ENCODE data around the gene TSEN54.

The TSEN54 gene

GRCh38 chr17:75511270-75511609 is 5.1 kb upstream of the TSEN54 start:
- no peak overlapping the region for H3K4me3 ChIP-seq (ENCODE audit: low read length)
- no peaks in the 10 kb centered on the region; the same call in 1 of the 2 replicates for H3F3A ChIP-seq (ENCODE audit: control insufficient read depth, insufficient read depth)
- no peak overlapping the region for H3K27ac ChIP-seq (ENCODE audit: low read depth, low read length)
- H3K4me1 ChIP-seq (ENCODE audit: control insufficient read depth, low read length) = peaks cover 11% of the 10 kb centered on the region
- H3K9me3 ChIP-seq (ENCODE audit: control insufficient read depth, insufficient read depth, low read length) = no peaks in the 10 kb centered on the region
- no peaks in the 10 kb centered on the region for H4K20me1 ChIP-seq (ENCODE audit: control insufficient read depth, insufficient read depth, low read depth, low read length)
- H3K4me2 ChIP-seq (ENCODE audit: low read length) = no peak overlapping the region
- H3K79me2 ChIP-seq (ENCODE audit: control insufficient read depth, low read length) = no peaks in the 10 kb centered on the region
- no peaks in the 10 kb centered on the region for H3K36me3 ChIP-seq (ENCODE audit: control insufficient read depth, low read length)
- no peaks in the 10 kb centered on the region for H3K9me2 ChIP-seq (replicated peaks; ENCODE audit: control insufficient read depth, low read length)
- TF ChIP-seq CTCF (IDR thresholded peaks at IDR 0.05; ENCODE audit: low read depth, low read length, poor library complexity, severe bottlenecking) (no peak), EZH2phosphoT487 (IDR thresholded peaks at IDR 0.05; ENCODE audit: borderline replicate concordance, low read length) (no peak)
- peaks cover 17% of the 10 kb centered on the region for H3K27me3 ChIP-seq (ENCODE audit: control insufficient read depth, low read length)

GRCh38 chr17:75511610-75512575 is 4.4 kb upstream of the TSEN54 start:
- Histone ChIP-seq H3K4me1 (ENCODE audit: control insufficient read depth, low read length) (peaks cover 11% of the 10 kb centered on the region), H3K4me3 (ENCODE audit: low read length) (no peak overlapping the region), H3K27me3 (ENCODE audit: control insufficient read depth, low read length) (peaks cover 17% of the 10 kb centered on the region), H3K9me2 (replicated peaks; ENCODE audit: control insufficient read depth, low read length) (no peaks in the 10 kb centered on the region), H4K20me1 (ENCODE audit: control insufficient read depth, insufficient read depth, low read depth, low read length) (no peaks in the 10 kb centered on the region), H3K36me3 (ENCODE audit: control insufficient read depth, low read length) (no peaks in the 10 kb centered on the region), H3K27ac (ENCODE audit: low read depth, low read length) (no peak overlapping the region), H3K9me3 (ENCODE audit: control insufficient read depth, insufficient read depth, low read length) (no peaks in the 10 kb centered on the region), H3F3A (ENCODE audit: control insufficient read depth, insufficient read depth) (no peaks in the 10 kb centered on the region; the same call in 1 of the 2 replicates), H3K79me2 (ENCODE audit: control insufficient read depth, low read length) (peaks cover 3% of the 10 kb centered on the region), H3K4me2 (ENCODE audit: low read length) (no peak overlapping the region)
- TF ChIP-seq CTCF (IDR thresholded peaks at IDR 0.05; ENCODE audit: low read depth, low read length, poor library complexity, severe bottlenecking) = no peak
- no peak for TF ChIP-seq EZH2phosphoT487 (IDR thresholded peaks at IDR 0.05; ENCODE audit: borderline replicate concordance, low read length)

GRCh38 chr17:75512926-75513640 is 3.2 kb upstream of the TSEN54 start:
- peaks cover 22% of the 10 kb centered on the region for H3K4me1 ChIP-seq (ENCODE audit: control insufficient read depth, low read length)
- no peaks in the 10 kb centered on the region for H3K9me2 ChIP-seq (replicated peaks; ENCODE audit: control insufficient read depth, low read length)
- H3K4me3 ChIP-seq (ENCODE audit: low read length) = no peak overlapping the region
- H3K79me2 ChIP-seq (ENCODE audit: control insufficient read depth, low read length) = peaks cover 15% of the 10 kb centered on the region
- TF ChIP-seq CTCF (IDR thresholded peaks at IDR 0.05; ENCODE audit: low read depth, low read length, poor library complexity, severe bottlenecking) (no peak), EZH2phosphoT487 (IDR thresholded peaks at IDR 0.05; ENCODE audit: borderline replicate concordance, low read length) (no peak)
- no peak overlapping the region for H3K27ac ChIP-seq (ENCODE audit: low read depth, low read length)
- peaks cover 17% of the 10 kb centered on the region for H3K27me3 ChIP-seq (ENCODE audit: control insufficient read depth, low read length)
- H3K4me2 ChIP-seq (ENCODE audit: low read length) = no peak overlapping the region
- H3K36me3 ChIP-seq (ENCODE audit: control insufficient read depth, low read length) = peaks cover 3% of the 10 kb centered on the region
- H4K20me1 ChIP-seq (ENCODE audit: control insufficient read depth, insufficient read depth, low read depth, low read length) = peaks cover 5% of the 10 kb centered on the region; the same call in 1 of the 2 replicates
- H3K9me3 ChIP-seq (ENCODE audit: control insufficient read depth, insufficient read depth, low read length) = no peaks in the 10 kb centered on the region
- no peaks in the 10 kb centered on the region; the same call in 1 of the 2 replicates for H3F3A ChIP-seq (ENCODE audit: control insufficient read depth, insufficient read depth)
